Esophagus squamous epithelium (tissue), 4 donors: Measurements from ENCODE around the gene MPND.

Experiments used
- CTCF ChIP-seq, 6 experiments: fragments of 450-650 bp in 4 of 6; fragments of 200-600 bp in 2 of 6; sonication (generic) in 2 of 6; IDR thresholded peaks; one replicate each; pipeline ENCODE4 v1.5.1; 2016 to 2019; ENCODE audit warnings: antibody characterized with exemption in 6 of 6, mild to moderate bottlenecking in 4 of 6, moderate library complexity in 4 of 6
- POLR2A ChIP-seq, 4 donors: fragments of 450-650 bp; IDR thresholded peaks; one replicate each; pipeline ENCODE4 v1.6.1; 2017; ENCODE audit warnings: antibody characterized with exemption in 4 of 4, mild to moderate bottlenecking in 4 of 4, moderate library complexity in 3 of 4

DNA sequence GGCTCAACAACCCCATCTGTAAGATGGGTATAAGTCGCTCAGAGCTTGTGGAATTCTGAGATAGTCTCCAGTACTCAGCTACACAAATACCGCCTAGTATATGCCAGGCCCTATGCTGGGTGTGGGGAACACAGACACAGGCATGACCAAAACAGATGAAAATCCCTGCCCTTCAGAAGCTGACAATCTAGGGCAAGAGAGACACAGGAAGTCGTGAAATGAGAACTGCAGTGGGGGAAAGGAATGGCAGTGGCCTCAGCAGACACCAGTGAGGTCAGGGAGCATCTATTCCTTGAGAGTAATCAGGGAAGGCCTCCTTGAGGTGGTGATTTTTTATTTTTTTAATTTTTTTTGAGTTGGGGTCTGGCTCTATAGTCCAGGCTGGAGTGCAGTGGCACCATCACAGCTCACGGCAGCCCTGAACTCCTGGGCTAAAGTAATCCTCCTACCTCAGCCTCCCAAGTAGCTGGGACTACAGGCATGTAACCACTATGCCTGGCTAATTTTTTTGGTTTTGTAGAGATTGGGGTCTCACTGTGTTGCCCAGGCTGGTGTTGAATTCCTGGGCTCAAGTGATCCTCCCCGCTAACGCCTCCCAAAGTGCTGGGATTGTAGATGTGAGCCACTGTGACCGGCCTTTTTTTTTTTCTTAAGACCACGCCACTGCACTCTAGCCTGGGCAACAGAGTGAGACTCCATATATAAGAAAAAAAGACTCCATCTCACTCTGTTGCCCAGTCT is 44.4 kb upstream of the MPND start:
- TF ChIP-seq CTCF (IDR thresholded peaks at IDR 0.05) (no peak), POLR2A (IDR thresholded peaks at IDR 0.05) (no peak)
